Kidney (tissue), 14 donors: ENCODE results near the gene SIGLEC12. TPM values are rescaled to one million over a fixed set of nuclear protein-coding genes. Genes with fewer than 3 reads are reported as not detected.
"Not testable (repeated sequence)": the region's sequence is repeated elsewhere in the genome, so short reads cannot be mapped to it uniquely, and the experiment has no call there.

Experiments
- DNase-seq, 5 donors: peaks; one replicate each; pipeline ENCODE4 v3.0.0-alpha.2; 2013 to 2020
- FAIRE-seq: peaks from 2 replicates; lab custom pipeline; 2012; peaks lifted over from hg19 to GRCh38; lab: Jason Lieb, UNC
- H3K27ac ChIP-seq, 2 donors: one replicate each; pipeline ENCODE4 v1.7.0; 2013; ENCODE audit warnings: low read depth in 2 of 2, low read length in 2 of 2, inconsistent platforms in 1 of 2
- H3K27me3 ChIP-seq: one replicate; pipeline ENCODE4 v1.7.1; 2013; ENCODE audit warnings: low read length, inconsistent platforms; ENCODE audit not compliant: control insufficient read depth, insufficient read depth
- H3K36me3 ChIP-seq, 3 donors: one replicate each; pipeline versions ENCODE4 v1.7.0 to v1.7.1; 2013; ENCODE audit warnings: low read length in 3 of 3, control low read depth in 1 of 3, inconsistent platforms in 1 of 3; ENCODE audit not compliant: insufficient read depth in 3 of 3, control insufficient read depth in 2 of 3
- H3K4me1 ChIP-seq, 3 donors: one replicate each; pipeline versions ENCODE4 v1.7.0 to v1.7.1; 2013; ENCODE audit warnings: low read length in 3 of 3, inconsistent platforms in 1 of 3, low read depth in 1 of 3; ENCODE audit not compliant: control insufficient read depth in 2 of 3, insufficient read depth in 2 of 3
- H3K4me3 ChIP-seq, 3 donors: one replicate each; pipeline versions ENCODE4 v1.7.0 to v1.8.1; 2013; ENCODE audit warnings: low read length in 3 of 3, control low read depth in 1 of 3, inconsistent platforms in 1 of 3
- H3K9ac ChIP-seq, 3 donors: one replicate each; pipeline versions ENCODE4 v1.7.0 to v1.7.1; 2013; ENCODE audit warnings: low read length in 3 of 3, control low read depth in 1 of 3, inconsistent platforms in 1 of 3
- H3K9me3 ChIP-seq, 3 donors: one replicate each; pipeline versions ENCODE4 v1.7.0 to v1.7.1; 2013; ENCODE audit warnings: low read length in 3 of 3, control low read depth in 1 of 3, inconsistent platforms in 1 of 3; ENCODE audit not compliant: control insufficient read depth in 2 of 3, insufficient read depth in 1 of 3
- CTCF ChIP-seq: IDR thresholded peaks from 3 replicates; pipeline ENCODE4 v1.5.1; 2012; ENCODE audit warnings: mild to moderate bottlenecking, moderate library complexity, borderline replicate concordance; ENCODE audit not compliant: insufficient read depth; ENCODE audit errors: extremely low read depth
- intact Hi-C: fragments of 100-400 bp; cut with DNase I; formaldehyde crosslinking; loops from one replicate; pipeline ENCODE4 v1.11.1; 2022
- polyA plus RNA-seq: library from polyadenylated mRNA; stranded (reverse); fragments of 350-450 nt; fragmentation: Illumina TruSeq; extraction: RNeasy Lipid Tissue Mini Kit (QIAGEN cat#74804); gene quantifications from one replicate; pipeline ENCODE4 v1.2.3, GENCODE V29; 2014; ENCODE audit warnings: low read depth, low replicate concordance; ENCODE audit not compliant: insufficient read depth
- total RNA-seq: library from RNA; stranded (reverse); fragmentation: NEBNext Ultra II Directional; extraction: Animal tissue kit (Norgen Biotek cat#: 25700); gene quantifications from one replicate; pipeline ENCODE4 v1.2.1, GENCODE V29; 2021
- donor health status: control.
- donor health status: control.
- donor health status: control.
- donor health status: control.
- donor health status: control.
- donor health status: DM: yes; HTN: yes; CAD: no.
- donor health status: Normal renal cell carcinoma (clear cell type).

Gene SIGLEC12
- total and polyA plus RNA-seq, 2 donors from 2014 or later = 0.66 TPM; not detected in 1

- H3K27me3 ChIP-seq = no peaks in the 10 kb centered on the region
- peaks cover 0 to 2% (median 0%) of the 10 kb centered on the region in 3 donors for H3K9me3 ChIP-seq
- DNase-seq = peak in 1 of 5 donors; percentile 17
- no peak overlapping the region for H3K27ac ChIP-seq
- TF ChIP-seq CTCF = no peak
- no peaks in the 10 kb centered on the region for H3K36me3 ChIP-seq
- no peak overlapping the region for H3K9ac ChIP-seq
- no peak for FAIRE-seq
- intact Hi-C loops = no loop called here
- H3K4me3 ChIP-seq = no peak overlapping the region
- H3K4me1 ChIP-seq = no peaks in the 10 kb centered on the region
These were observed 53.1 kb downstream of the SIGLEC12 start for GRCh38 chr19:51448411-51449016.

GRCh38 chr19:51448011-51448410 is 53.6 kb downstream of the SIGLEC12 start:
- Histone ChIP-seq H3K9ac (no peak overlapping the region), H3K4me3 (no peak overlapping the region), H3K36me3 (no peaks in the 10 kb centered on the region), H3K9me3 (peaks cover 0 to 2% (median 0%) of the 10 kb centered on the region in 3 donors), H3K27ac (no peak overlapping the region), H3K4me1 (no peaks in the 10 kb centered on the region), H3K27me3 (no peaks in the 10 kb centered on the region)
- no peak for TF ChIP-seq CTCF
- DNase-seq (peak in 1 of 5 donors; percentile 44), FAIRE-seq (no peak)
- intact Hi-C loops = no loop called here

DNA sequence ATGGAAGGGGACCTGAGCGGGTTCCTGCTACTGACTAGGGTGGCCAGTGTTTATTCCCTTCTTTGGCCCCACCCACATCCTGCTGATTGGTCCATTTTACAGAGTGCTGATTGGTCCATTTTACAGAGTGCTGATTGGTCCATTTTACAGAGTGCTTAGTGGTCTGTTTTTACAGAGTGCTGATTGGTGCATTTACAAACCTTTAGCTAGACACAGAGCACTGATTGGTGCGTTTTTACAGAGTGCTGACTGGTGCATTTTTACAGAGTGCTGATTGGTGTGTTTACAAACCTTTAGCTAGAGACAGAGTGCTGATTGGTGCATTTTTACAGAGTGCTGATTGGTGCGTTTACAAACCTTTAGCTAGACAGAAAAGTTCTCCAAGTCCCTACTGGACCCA is 54.1 kb downstream of the SIGLEC12 start:
- H3K9ac ChIP-seq, H3K9me3 ChIP-seq, H3K27ac ChIP-seq, DNase-seq, H3K36me3 ChIP-seq, H3K4me1 ChIP-seq, H3K4me3 ChIP-seq, FAIRE-seq, H3K27me3 ChIP-seq, intact Hi-C loops: not testable (repeated sequence)

DNA sequence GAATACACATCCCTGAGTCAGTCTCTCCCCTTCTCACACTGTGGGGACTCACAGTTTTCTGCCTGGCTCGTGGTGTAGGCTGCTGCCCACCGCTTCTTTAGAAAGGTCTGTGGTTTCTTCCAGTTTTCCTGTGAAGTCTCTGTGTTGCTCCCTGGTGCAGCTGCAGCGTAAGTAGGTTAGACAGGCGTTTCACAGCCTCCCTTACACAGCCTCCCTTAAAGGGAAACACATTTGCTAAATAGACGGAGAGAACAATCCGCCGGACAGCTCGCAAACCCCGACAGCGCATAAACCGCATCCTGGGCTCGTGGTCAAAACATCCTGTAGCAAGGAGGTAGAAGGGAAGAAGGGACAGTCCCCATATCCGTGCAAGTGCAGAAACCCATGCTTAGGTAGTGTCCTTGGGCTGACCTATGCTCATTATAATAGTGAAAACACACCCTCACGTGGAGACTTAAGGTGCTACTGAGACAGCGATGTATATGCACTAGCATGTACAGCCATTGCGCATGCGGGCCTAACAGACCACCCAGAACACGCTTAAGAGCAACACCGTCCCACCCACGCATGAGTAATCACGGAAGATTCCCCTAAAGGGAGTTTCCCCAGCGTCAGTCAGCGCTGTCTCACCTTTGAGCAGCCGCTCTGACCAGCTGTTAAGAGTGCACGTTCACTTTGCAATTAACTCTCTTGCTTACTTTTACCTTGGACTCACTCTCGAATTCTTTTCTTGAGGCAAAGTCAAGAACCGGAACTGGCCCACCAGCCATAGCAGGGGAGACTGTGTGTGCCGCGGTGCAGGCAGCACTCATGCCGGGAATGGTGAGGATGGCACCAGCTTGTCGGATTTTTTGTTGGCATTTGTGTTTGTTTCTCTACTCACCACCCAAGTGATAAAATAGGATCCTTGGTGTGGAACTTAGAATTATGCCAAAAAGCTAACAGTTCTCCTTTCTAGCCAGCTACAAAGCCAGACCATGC is 59.9 kb downstream of the SIGLEC12 start:
- Histone ChIP-seq H3K27ac (no peak overlapping the region), H3K4me1 (no peaks in the 10 kb centered on the region), H3K4me3 (no peak overlapping the region), H3K36me3 (no peaks in the 10 kb centered on the region), H3K9me3 (peaks cover 0 to 2% (median 0%) of the 10 kb centered on the region in 3 donors), H3K27me3 (no peaks in the 10 kb centered on the region), H3K9ac (no peak overlapping the region)
- FAIRE-seq (no peak), DNase-seq (peak in 1 of 5 donors; percentile 52)
- intact Hi-C loops = no loop called here
- TF ChIP-seq CTCF = no peak
